AG09309 (cell line): ENCODE measurements around the gene TAF11.

ENCODE experiments used
- DNase-seq: peaks from one replicate; pipeline ENCODE4 v3.0.0-alpha.2; 2010; ENCODE audit warnings: low read depth
- H3K4me3 ChIP-seq: 2 replicates; pipeline ENCODE4 v1.5.1; 2011; ENCODE audit warnings: mild to moderate bottlenecking, low read depth, low read length, moderate library complexity; ENCODE audit not compliant: control insufficient read depth
- CTCF ChIP-seq: IDR thresholded peaks from 2 replicates; pipeline ENCODE4 v1.5.1; 2011; ENCODE audit warnings: mild to moderate bottlenecking, low read depth, low read length, inconsistent platforms; ENCODE audit not compliant: insufficient read depth, control insufficient read depth; ENCODE audit errors: missing control alignments

The TAF11 gene

GRCh38 chr6:34917626-34918285 is 29.9 kb upstream of the TAF11 start:
- TF ChIP-seq CTCF: no peak
- DNase-seq: no peak
- H3K4me3 ChIP-seq: no peak overlapping the region

- no peak for TF ChIP-seq CTCF
- no peak for DNase-seq
- H3K4me3 ChIP-seq: no peak overlapping the region
These were observed 28.6 kb upstream of the TAF11 start for GRCh38 chr6:34916348-34916967.

- no peak overlapping the region for H3K4me3 ChIP-seq
- no peak for TF ChIP-seq CTCF
- DNase-seq: no peak
These were observed 26.5 kb upstream of the TAF11 start for GRCh38 chr6:34914358-34914757.

GRCh38 chr6:34912715-34913464 is 25.0 kb upstream of the TAF11 start:
- DNase-seq: peak; percentile 31

GRCh38 chr6:34911822-34912221 is 24.0 kb upstream of the TAF11 start:
- H3K4me3 ChIP-seq: no peak overlapping the region
- DNase-seq: no peak
- TF ChIP-seq CTCF: no peak

More at GRCh38 chr6:34912715-34913464, 25.0 kb upstream of the TAF11 start:
- TF ChIP-seq CTCF: no peak
- H3K4me3 ChIP-seq: no peak overlapping the region

GRCh38 chr6:34909320-34909883 is 21.6 kb upstream of the TAF11 start:
- H3K4me3 ChIP-seq: no peak overlapping the region
- no peak for DNase-seq
- TF ChIP-seq CTCF: no peak
